K562 (cell line): ENCODE measurements around the gene PRPF8. TPM values are rescaled to one million over a fixed set of nuclear protein-coding genes. Genes with fewer than 3 reads are reported as not detected.

Source experiments
- ATAC-seq: fragments of 200-7000 bp; cut with Tn5 transposase; 3 replicates; pipeline ENCODE4 v1.9.1; 2020; ENCODE audit warnings: moderate library complexity
- BruUV-seq: library from RNA; stranded (reverse); fragments of 400-500 nt; replicated peaks from 2 replicates; lab custom pipeline; 2021; lab: Mats Ljungman, UMichigan
- CTCF ChIA-PET: fragments of 300-600 bp; formaldehyde crosslinking; extraction: SDS; loops from one replicate; lab custom pipeline; 2021; ENCODE audit warnings: low intra/inter-chr PET ratio; lab: Yijun Ruan, JAX
- POLR2A ChIA-PET: fragments of 300-600, 350-650 bp; sonication (Branson Sonifier 250); formaldehyde crosslinking; extraction: SDS; loops from one replicate; lab custom pipeline; 2021; ENCODE audit warnings: antibody characterized with exemption, inconsistent platforms; lab: Yijun Ruan, JAX
- DNase-seq, 4 experiments: peaks; one replicate each; pipeline versions ENCODE4 v3.0.0 to v3.0.0-alpha.2; 2011 to 2018; ENCODE audit warnings: low spot score in 3 of 4, mixed read lengths in 3 of 4; ENCODE audit errors: extremely low read depth in 1 of 4
- FAIRE-seq: peaks from 2 replicates; lab custom pipeline; 2011; peaks lifted over from hg19 to GRCh38; lab: Jason Lieb, UNC
- H2AFZ ChIP-seq: 2 replicates; pipeline ENCODE4 v1.6.0; 2011; ENCODE audit warnings: low read depth, low read length, control low read depth, inconsistent platforms
- H3K27ac ChIP-seq: fragments of 200-600 bp; 3 replicates; pipeline ENCODE4 v1.8.0; 2011; ENCODE audit warnings: low read depth, mild to moderate bottlenecking, control low read depth, inconsistent platforms, low read length, moderate library complexity, mixed read lengths; ENCODE audit errors: extremely low read depth
- H3K27me3 ChIP-seq, 2 experiments: fragments of 300-600 bp in 1 of 2; 2 replicates in 1 of 2; 3 replicates in 1 of 2; pipeline versions ENCODE4 v1.6.0 to v1.8.0; 2011; ENCODE audit warnings: inconsistent platforms in 2 of 2, low read length in 2 of 2, mild to moderate bottlenecking in 1 of 2, mixed read lengths in 1 of 2, moderate library complexity in 1 of 2; ENCODE audit not compliant: control insufficient read depth in 2 of 2, insufficient read depth in 2 of 2
- H3K36me3 ChIP-seq: fragments of 300-600 bp; 3 replicates; pipeline ENCODE4 v1.8.0; 2011; ENCODE audit warnings: mild to moderate bottlenecking, low read length, inconsistent platforms; ENCODE audit not compliant: control insufficient read depth, insufficient read depth
- H3K4me1 ChIP-seq, 2 experiments: fragments of 200-600 bp in 1 of 2; replicated peaks in 1 of 2; 2 replicates in 1 of 2; 3 replicates in 1 of 2; pipeline versions ENCODE4 v1.5.1 to v1.8.0; 2011; ENCODE audit warnings: inconsistent platforms in 2 of 2, low read length in 2 of 2, mild to moderate bottlenecking in 1 of 2, mixed read lengths in 1 of 2, moderate library complexity in 1 of 2; ENCODE audit not compliant: control insufficient read depth in 2 of 2, insufficient read depth in 2 of 2
- H3K4me2 ChIP-seq: 2 replicates; pipeline ENCODE4 v1.6.1; 2011; ENCODE audit warnings: low read length, control low read depth, inconsistent platforms, mixed read lengths; ENCODE audit not compliant: insufficient read depth
- H3K4me3 ChIP-seq: fragments of 200-600 bp; sonication (generic), shearing (Covaris generic); 2 replicates; pipeline ENCODE4 v1.5.1; 2016; ENCODE audit warnings: control low read depth, inconsistent platforms
- H3K79me2 ChIP-seq: fragments of 200-600 bp; 3 replicates; pipeline ENCODE4 v1.8.0; 2011; ENCODE audit warnings: low read length, inconsistent platforms; ENCODE audit not compliant: control insufficient read depth, insufficient read depth
- H3K9ac ChIP-seq, 2 experiments: 2 replicates each; pipeline versions ENCODE4 v1.6.0 to v1.6.1; 2011; ENCODE audit warnings: low read depth in 2 of 2, low read length in 2 of 2, control low read depth in 1 of 2, inconsistent platforms in 1 of 2, mild to moderate bottlenecking in 1 of 2, mixed read lengths in 1 of 2; ENCODE audit not compliant: insufficient read depth in 1 of 2
- H3K9me1 ChIP-seq: one replicate; pipeline ENCODE4 v1.6.0; 2011; ENCODE audit warnings: inconsistent platforms, mild to moderate bottlenecking, low read length, moderate library complexity; ENCODE audit not compliant: control insufficient read depth, insufficient read depth
- H3K9me3 ChIP-seq: replicated peaks from 2 replicates; pipeline ENCODE4 v1.5.1; 2011; ENCODE audit warnings: low read depth, low read length, inconsistent platforms; ENCODE audit not compliant: control insufficient read depth, insufficient read depth
- H4K20me1 ChIP-seq: replicated peaks from 2 replicates; pipeline ENCODE4 v1.6.1; 2011; ENCODE audit warnings: low read length, inconsistent platforms, mixed read lengths; ENCODE audit not compliant: control insufficient read depth, insufficient read depth
- AFF1 ChIP-seq, 2 experiments: fragments of 450-650 bp; IDR thresholded peaks; 2 replicates each; pipeline ENCODE4 v1.6.1; 2018; ENCODE audit warnings: mild to moderate bottlenecking in 2 of 2, low read depth in 1 of 2; ENCODE audit not compliant: partially characterized antibody in 2 of 2
- HDGF ChIP-seq: fragments of 450-650 bp; IDR thresholded peaks from 2 replicates; pipeline ENCODE4 v1.6.1; 2016
- HMBOX1 ChIP-seq: sonication (generic); IDR thresholded peaks from 2 replicates; pipeline ENCODE4 v1.6.1; 2016
- KAT7 ChIP-seq: sonication (generic); formaldehyde crosslinking; IDR thresholded peaks from 2 replicates; pipeline ENCODE4 v1.8.0; 2022; ENCODE audit warnings: missing genetic modification reagents, mild to moderate bottlenecking, borderline replicate concordance
- PHF8 ChIP-seq: fragments of 200-600 bp; sonication (generic); IDR thresholded peaks from 2 replicates; pipeline ENCODE4 v1.6.1; 2012; ENCODE audit warnings: mixed run types, mild to moderate bottlenecking, inconsistent platforms, low read length, moderate library complexity, borderline replicate concordance
- SMAD2 ChIP-seq: fragments of 150-350 bp; IDR thresholded peaks from 2 replicates; pipeline ENCODE4 v1.6.1; 2014; ENCODE audit warnings: low read depth, mild to moderate bottlenecking, low read length
- TEAD4 ChIP-seq, 2 experiments: sonication (generic) in 1 of 2; formaldehyde crosslinking in 1 of 2; IDR thresholded peaks; 2 replicates each; pipeline versions ENCODE4 v1.6.1 to v1.8.0; 2012 to 2022; ENCODE audit warnings: borderline replicate concordance in 1 of 2, inconsistent platforms in 1 of 2, low read length in 1 of 2, mild to moderate bottlenecking in 1 of 2, missing genetic modification reagents in 1 of 2
- WGBS: fragments of 100-300 bp; shearing (Covaris generic); methylation state at CpG from one replicate; pipeline ENCODE4 v1.1.6; 2016; ENCODE audit warnings: low coverage, mixed read lengths; ENCODE audit not compliant: insufficient coverage; ENCODE audit errors: missing lambda C conversion rate; 5-methylcytosine and 5-hydroxymethylcytosine counted together
- in situ Hi-C: fragments of 300-500 bp; cut with MboI; formaldehyde crosslinking; loops from 4 replicates; pipeline ENCODE4 v1.15.0; 2018; ENCODE audit warnings: inconsistent platforms, mixed read lengths
- intact Hi-C: fragments of 100-400 bp; cut with micrococcal nuclease; formaldehyde crosslinking; loops from 2 replicates; pipeline ENCODE4 v1.14.2; 2022
- polyA plus RNA-seq, 8 experiments: library from polyadenylated mRNA; depleted of rRNA in 4 of 8; stranded (reverse) in 5 of 8; unstranded in 3 of 8; fragments of >200 nt; fragmentation: Nextera tagmentation in 2 of 8; fragmentation: Illumina TruSeq in 1 of 8; extraction: Ambion mirVana in 2 of 8; extraction: Trizol in 1 of 8; gene quantifications; 2 replicates each; pipeline versions ENCODE4 v1.2.1 to v1.2.3, GENCODE V29; 2011 to 2014; ENCODE audit warnings: inconsistent platforms in 1 of 8, missing spikeins in 1 of 8
- total RNA-seq, 7 experiments: library from RNA; depleted of rRNA in 6 of 7; stranded (reverse); fragments of >200 nt in 6 of 7; fragmentation: Illumina TruSeq in 2 of 7; extraction: Trizol in 2 of 7; gene quantifications; 2 replicates each; pipeline versions ENCODE4 v1.2.1 to v1.2.3, GENCODE V29; 2011 to 2021; ENCODE audit warnings: low replicate concordance in 1 of 7
- TF ChIP-seq, protein P1 (sequence below): fragments of 250-450 bp; sonication (Bioruptor Pico); IDR thresholded peaks from 2 replicates; pipeline ENCODE4 v1.8.0; 2021; ENCODE audit warnings: moderate library complexity, mild to moderate bottlenecking, inconsistent platforms

PRPF8 gene
- total and polyA plus RNA-seq, 9 of the 15 experiments (the other 6 are each of a cell fraction or from before 2014, with no cell fraction given), result 64.3 to 294 (median 85.9) TPM

DNA sequence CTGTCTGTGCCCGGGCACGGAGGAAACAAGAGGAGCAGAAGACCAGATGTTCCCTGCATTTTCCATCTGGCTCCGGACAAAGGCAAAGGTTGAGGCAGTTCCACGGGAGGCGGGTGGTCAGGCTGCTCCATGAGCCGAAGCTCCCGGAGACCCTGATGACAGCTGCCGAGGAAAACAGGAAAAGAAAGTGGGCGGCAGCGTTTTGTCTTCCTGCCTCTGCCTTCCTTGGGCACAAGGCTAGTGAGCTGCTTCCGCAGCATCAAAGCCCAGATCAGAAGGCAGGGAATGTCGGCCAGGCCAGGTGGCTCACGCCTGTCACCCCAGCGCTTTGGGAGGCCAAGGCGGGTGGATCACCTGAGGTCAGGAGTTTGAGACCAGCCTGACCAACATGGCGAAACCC, 72.3 kb downstream of the PRPF8 start:
- H3K9me3 ChIP-seq, result no peaks in the 10 kb centered on the region
- H3K27me3 ChIP-seq, result no peaks in the 10 kb centered on the region
- POLR2A ChIA-PET, result interaction anchor here (0.6 kb wide), 1 partner anchor 37 kb away, joined by 3 read pairs; no protein-coding TSS in a partner anchor
- BruUV-seq, result no TSS peak
- H2AFZ ChIP-seq, result no peak overlapping the region
- H3K36me3 ChIP-seq, result no peaks in the 10 kb centered on the region
- 93% methylated on average over 9 of the region's 16 CpGs for WGBS
- no peak overlapping the region for H3K27ac ChIP-seq
- no peaks in the 10 kb centered on the region for H3K9me1 ChIP-seq
- no peak overlapping the region for H3K9ac ChIP-seq
- no peaks in the 10 kb centered on the region for H3K79me2 ChIP-seq
- H3K4me2 ChIP-seq, result no peak overlapping the region
- intact Hi-C loops, result no loop called here
- ATAC-seq (no peak), FAIRE-seq (no peak), DNase-seq (no peak)
- CTCF ChIA-PET, result no interaction called here
- H3K4me1 ChIP-seq, result peaks cover 0 to 11% of the 10 kb centered on the region in 2 experiments; a peak in 2 of 5 replicates
- H3K4me3 ChIP-seq, result no peak overlapping the region
- no peaks in the 10 kb centered on the region for H4K20me1 ChIP-seq
- in situ Hi-C loops, result no loop called here
- TF ChIP-seq KAT7 (CRISPR knock-in tag), result no peak
- no peak for TF ChIP-seq HDGF
- no peak for TF ChIP-seq HMBOX1
- no peak for TF ChIP-seq AFF1 (IDR thresholded peaks at IDR 0.05; ENCODE audit: low read depth in 1 of 2, partially characterized antibody in 2 of 2)
- TF ChIP-seq TEAD4 (IDR thresholded peaks at IDR 0.05; ENCODE audit: low read length), result no peak
- TF ChIP-seq TEAD4 (CRISPR knock-in tag; IDR thresholded peaks at IDR 0.05; ENCODE audit: borderline replicate concordance), result no peak
- no peak for TF ChIP-seq PHF8
- TF ChIP-seq SMAD2, result no peak
- TF ChIP-seq, protein P1, sequence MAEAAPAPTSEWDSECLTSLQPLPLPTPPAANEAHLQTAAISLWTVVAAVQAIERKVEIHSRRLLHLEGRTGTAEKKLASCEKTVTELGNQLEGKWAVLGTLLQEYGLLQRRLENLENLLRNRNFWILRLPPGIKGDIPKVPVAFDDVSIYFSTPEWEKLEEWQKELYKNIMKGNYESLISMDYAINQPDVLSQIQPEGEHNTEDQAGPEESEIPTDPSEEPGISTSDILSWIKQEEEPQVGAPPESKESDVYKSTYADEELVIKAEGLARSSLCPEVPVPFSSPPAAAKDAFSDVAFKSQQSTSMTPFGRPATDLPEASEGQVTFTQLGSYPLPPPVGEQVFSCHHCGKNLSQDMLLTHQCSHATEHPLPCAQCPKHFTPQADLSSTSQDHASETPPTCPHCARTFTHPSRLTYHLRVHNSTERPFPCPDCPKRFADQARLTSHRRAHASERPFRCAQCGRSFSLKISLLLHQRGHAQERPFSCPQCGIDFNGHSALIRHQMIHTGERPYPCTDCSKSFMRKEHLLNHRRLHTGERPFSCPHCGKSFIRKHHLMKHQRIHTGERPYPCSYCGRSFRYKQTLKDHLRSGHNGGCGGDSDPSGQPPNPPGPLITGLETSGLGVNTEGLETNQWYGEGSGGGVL (CRISPR knock-in tag), result no peak
